SK-N-SH treated with all-trans-retinoic acid at 6 μM for 48 hours (cell line): ENCODE measurements around the gene CEP57L1.

Experiments used
- CREB5 ChIP-seq: fragments of 250-450 bp; sonication (Bioruptor Pico); IDR thresholded peaks from 2 replicates; pipeline ENCODE4 v1.5.1; 2020; ENCODE audit warnings: low read depth, mild to moderate bottlenecking, moderate library complexity
- CSRNP3 ChIP-seq: fragments of 250-450 bp; sonication (Bioruptor Pico); IDR thresholded peaks from 2 replicates; pipeline ENCODE4 v1.5.1; 2021; ENCODE audit warnings: mild to moderate bottlenecking, moderate library complexity
- GLIS3 ChIP-seq: fragments of 250-450 bp; sonication (Bioruptor Pico); IDR thresholded peaks from 2 replicates; pipeline ENCODE4 v1.5.0; 2020; ENCODE audit warnings: mild to moderate bottlenecking, moderate library complexity
- ISL1 ChIP-seq: fragments of 250-450 bp; sonication (Bioruptor Pico); IDR thresholded peaks from 2 replicates; pipeline ENCODE4 v2.1.2; 2022; ENCODE audit warnings: mild to moderate bottlenecking, moderate library complexity
- OSR1 ChIP-seq: fragments of 250-450 bp; sonication (Bioruptor Pico); IDR thresholded peaks from 2 replicates; pipeline ENCODE4 v1.8.0; 2022; ENCODE audit warnings: moderate library complexity, mild to moderate bottlenecking, inconsistent platforms
- PATZ1 ChIP-seq: fragments of 250-450 bp; sonication (Bioruptor Pico); IDR thresholded peaks from 2 replicates; pipeline ENCODE4 v1.8.0; 2020; ENCODE audit warnings: mild to moderate bottlenecking, moderate library complexity, borderline replicate concordance
- TSHZ2 ChIP-seq: fragments of 250-450 bp; sonication (Bioruptor Pico); IDR thresholded peaks from 2 replicates; pipeline ENCODE4 v1.5.0; 2020; ENCODE audit warnings: mild to moderate bottlenecking, moderate library complexity
- ZC3H10 ChIP-seq: fragments of 250-450 bp; sonication (Bioruptor Pico); IDR thresholded peaks from 2 replicates; pipeline ENCODE4 v1.5.1; 2021; ENCODE audit warnings: mild to moderate bottlenecking, moderate library complexity

- TF ChIP-seq PATZ1 (CRISPR knock-in tag) (no peak), ZC3H10 (no peak), OSR1 (CRISPR knock-in tag) (no peak), CSRNP3 (CRISPR knock-in tag) (no peak), CREB5 (CRISPR knock-in tag) (no peak), ISL1 (CRISPR knock-in tag) (no peak), TSHZ2 (CRISPR knock-in tag) (no peak), GLIS3 (CRISPR knock-in tag) (no peak)
Observed at GRCh38 chr6:109048670-109049415, 46.5 kb upstream of the CEP57L1 start.
